ENCODE data around the gene MAP6.

DNA sequence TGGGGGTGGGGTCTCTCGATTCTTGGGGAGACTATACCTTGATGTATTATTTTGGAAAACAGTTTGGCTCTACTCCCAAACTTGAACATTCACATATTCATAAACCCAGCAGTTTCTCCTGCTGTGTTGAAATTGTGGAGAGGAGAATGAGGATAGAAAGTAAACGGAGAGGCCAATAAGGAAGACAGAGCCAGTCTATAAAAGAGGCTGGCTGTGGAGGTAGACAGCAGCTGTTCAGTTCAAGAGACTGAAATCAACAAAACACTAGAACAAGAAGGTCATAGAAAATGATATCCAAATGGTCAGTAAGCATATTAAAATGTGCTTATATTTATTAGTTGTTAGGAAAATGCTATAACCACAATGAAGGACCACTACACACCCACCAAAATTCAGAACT is 46.9 kb upstream of the MAP6 start:
- no peak for TF ChIP-seq POLR2A (IDR thresholded peaks at IDR 0.05)
- TF ChIP-seq CTCF (IDR thresholded peaks at IDR 0.05 in 8 of 11, conservative IDR thresholded peaks at IDR 0.05 in 3 of 11) = no peak
- no peak for TF ChIP-seq POLR2AphosphoS5 (IDR thresholded peaks at IDR 0.05)

All from spleen (tissue), 7 donors.